ENCODE measurements around the gene UMOD. TPM values are rescaled to one million over a fixed set of nuclear protein-coding genes. Genes with fewer than 3 reads are reported as not detected.

UMOD gene
- total and polyA plus RNA-seq, 2 donors (not counting 3 experiments of a cell fraction or from before 2014, with no cell fraction given), result not detected

DNA sequence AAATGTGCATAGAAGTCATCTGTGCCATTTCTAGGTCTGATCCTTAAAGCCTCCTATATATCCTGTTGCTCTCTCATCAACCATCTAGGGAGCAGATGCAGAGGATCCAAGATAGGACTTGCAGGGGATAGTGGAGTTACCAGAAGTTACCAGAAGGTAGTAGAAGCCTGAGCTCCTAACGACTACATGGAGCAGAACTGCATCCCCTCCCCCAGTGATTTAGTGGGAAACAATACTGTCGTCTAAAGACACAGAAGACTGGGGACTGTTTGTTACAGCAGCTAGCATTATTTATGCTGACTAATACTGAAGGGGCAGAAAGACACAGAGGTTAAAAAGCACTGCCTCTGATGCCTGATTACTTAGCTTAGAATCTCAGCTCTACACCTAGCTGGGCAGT, 41.0 kb downstream of the UMOD start:
- CTCF ChIA-PET, result no interaction called here
- no TSS peak for BruUV-seq (replicated peaks)
- Histone ChIP-seq H3K9me1 (replicated peaks; ENCODE audit: control insufficient read depth, extremely low read depth, insufficient read depth, low read length) (no peaks in the 10 kb centered on the region), H3K4me2 (ENCODE audit: insufficient read depth, low read length) (no peak overlapping the region), H2AFZ (ENCODE audit: low read depth, low read length) (no peak overlapping the region), H3K4me3 (replicated peaks in 1 of 3; ENCODE audit: insufficient read depth in 1 of 3, low read depth in 1 of 3, low read length in 3 of 3) (no peak overlapping the region), H4K20me1 (replicated peaks; ENCODE audit: control insufficient read depth, extremely low read depth, insufficient read depth, low read length) (no peaks in the 10 kb centered on the region), H3K27me3 (ENCODE audit: control insufficient read depth in 2 of 2, insufficient read depth in 2 of 2, low read length in 2 of 2) (no peaks in the 10 kb centered on the region), H3K27ac (ENCODE audit: insufficient read depth, low read depth, low read length) (no peak overlapping the region), H3K9me3 (replicated peaks; ENCODE audit: control insufficient read depth, insufficient read depth, low read length) (no peaks in the 10 kb centered on the region), H3K9ac (replicated peaks; ENCODE audit: extremely low read depth, insufficient read depth, low read length) (no peak overlapping the region), H3K79me2 (ENCODE audit: control insufficient read depth, insufficient read depth, low read length) (no peaks in the 10 kb centered on the region), H3K36me3 (ENCODE audit: control insufficient read depth in 2 of 2, extremely low read depth in 1 of 2, insufficient read depth in 2 of 2, low read length in 2 of 2) (no peaks in the 10 kb centered on the region), H3K4me1 (ENCODE audit: control insufficient read depth, extremely low read depth, insufficient read depth, low read length) (no peaks in the 10 kb centered on the region)
- dilution Hi-C loops (cut with MboI; ENCODE audit: extremely low pct_ligation_motif_present, low sequenced_read_pairs) (no loop called here), intact Hi-C loops (cut with micrococcal nuclease) (no loop called here)
- DNase-seq (ENCODE audit: low read depth, low spot score) (no peak), FAIRE-seq (no peak)
- TF ChIP-seq, protein P1, sequence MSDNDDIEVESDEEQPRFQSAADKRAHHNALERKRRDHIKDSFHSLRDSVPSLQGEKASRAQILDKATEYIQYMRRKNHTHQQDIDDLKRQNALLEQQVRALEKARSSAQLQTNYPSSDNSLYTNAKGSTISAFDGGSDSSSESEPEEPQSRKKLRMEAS (IDR thresholded peaks at IDR 0.05; ENCODE audit: insufficient read depth, insufficient read length), result no peak
- TF ChIP-seq EZH2 (IDR thresholded peaks at IDR 0.05; ENCODE audit: borderline replicate concordance, low read depth, low read length, severe bottlenecking) (no peak), FOS (IDR thresholded peaks at IDR 0.05; ENCODE audit: borderline replicate concordance, insufficient read depth, low read length) (no peak), POLR2AphosphoS5 (IDR thresholded peaks at IDR 0.05; ENCODE audit: insufficient read depth, low read depth, low read length) (no peak), GATA2 (IDR thresholded peaks at IDR 0.05; ENCODE audit: insufficient read depth, insufficient read length, low read depth, low read length) (no peak), POLR2A (IDR thresholded peaks at IDR 0.05; ENCODE audit: low read depth, low read length) (no peak), MYC (IDR thresholded peaks at IDR 0.05; ENCODE audit: low read depth, low read length) (no peak), JUN (IDR thresholded peaks at IDR 0.05; ENCODE audit: borderline replicate concordance, insufficient read depth, insufficient read length, low read depth) (no peak)
- TF ChIP-seq, protein P2, sequence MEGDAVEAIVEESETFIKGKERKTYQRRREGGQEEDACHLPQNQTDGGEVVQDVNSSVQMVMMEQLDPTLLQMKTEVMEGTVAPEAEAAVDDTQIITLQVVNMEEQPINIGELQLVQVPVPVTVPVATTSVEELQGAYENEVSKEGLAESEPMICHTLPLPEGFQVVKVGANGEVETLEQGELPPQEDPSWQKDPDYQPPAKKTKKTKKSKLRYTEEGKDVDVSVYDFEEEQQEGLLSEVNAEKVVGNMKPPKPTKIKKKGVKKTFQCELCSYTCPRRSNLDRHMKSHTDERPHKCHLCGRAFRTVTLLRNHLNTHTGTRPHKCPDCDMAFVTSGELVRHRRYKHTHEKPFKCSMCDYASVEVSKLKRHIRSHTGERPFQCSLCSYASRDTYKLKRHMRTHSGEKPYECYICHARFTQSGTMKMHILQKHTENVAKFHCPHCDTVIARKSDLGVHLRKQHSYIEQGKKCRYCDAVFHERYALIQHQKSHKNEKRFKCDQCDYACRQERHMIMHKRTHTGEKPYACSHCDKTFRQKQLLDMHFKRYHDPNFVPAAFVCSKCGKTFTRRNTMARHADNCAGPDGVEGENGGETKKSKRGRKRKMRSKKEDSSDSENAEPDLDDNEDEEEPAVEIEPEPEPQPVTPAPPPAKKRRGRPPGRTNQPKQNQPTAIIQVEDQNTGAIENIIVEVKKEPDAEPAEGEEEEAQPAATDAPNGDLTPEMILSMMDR (IDR thresholded peaks at IDR 0.05; ENCODE audit: extremely low read depth in 1 of 2, insufficient read depth in 1 of 2, low read depth in 1 of 2, low read length in 2 of 2), result no peak
- POLR2A ChIA-PET, result no interaction called here
